MM.1S (cell line): ENCODE data around the gene PI4KA.
"Not testable (repeated sequence)": the region's sequence is repeated elsewhere in the genome, so short reads cannot be mapped to it uniquely, and the experiment has no call there.

Experiments used
- DNase-seq: peaks from one replicate; pipeline ENCODE4 v3.0.0-alpha.2; 2015
- H2AFZ ChIP-seq: fragments of 300-600 bp; sonication (generic); 2 replicates; pipeline ENCODE4 v1.6.0; 2016; ENCODE audit warnings: antibody characterized with exemption, low read length
- H3F3A ChIP-seq: fragments of 300-600 bp; sonication (generic); 2 replicates; pipeline ENCODE4 v1.6.1; 2016; ENCODE audit warnings: mild to moderate bottlenecking, antibody characterized with exemption, low read length, moderate library complexity, mixed read lengths; ENCODE audit not compliant: insufficient read depth
- H3K27ac ChIP-seq: fragments of 300-600 bp; sonication (generic); 2 replicates; pipeline ENCODE4 v1.5.1; 2016; ENCODE audit warnings: mild to moderate bottlenecking, low read length
- H3K27me3 ChIP-seq: fragments of 300-600 bp; sonication (generic); replicated peaks from 2 replicates; pipeline ENCODE4 v1.6.0; 2016; ENCODE audit warnings: low read length; ENCODE audit not compliant: insufficient read depth
- H3K36me3 ChIP-seq: fragments of 300-600 bp; sonication (generic); replicated peaks from 2 replicates; pipeline ENCODE4 v1.6.1; 2016; ENCODE audit warnings: mild to moderate bottlenecking, low read length, mixed read lengths; ENCODE audit not compliant: insufficient read depth
- H3K4me1 ChIP-seq: fragments of 300-600 bp; sonication (generic); 2 replicates; pipeline ENCODE4 v1.6.1; 2016; ENCODE audit warnings: low read length, mixed read lengths
- H3K4me2 ChIP-seq: fragments of 300-600 bp; sonication (generic); 2 replicates; pipeline ENCODE4 v1.6.0; 2016; ENCODE audit warnings: low read depth, low read length
- H3K4me3 ChIP-seq: fragments of 300-600 bp; sonication (generic); 2 replicates; pipeline ENCODE4 v1.5.1; 2016; ENCODE audit warnings: low read length, mixed read lengths
- H3K79me2 ChIP-seq: fragments of 300-600 bp; sonication (generic); 2 replicates; pipeline ENCODE4 v1.6.1; 2016; ENCODE audit warnings: mixed run types, low read length, mixed read lengths
- H3K9ac ChIP-seq: fragments of 300-600 bp; sonication (generic); 2 replicates; pipeline ENCODE4 v1.6.1; 2016; ENCODE audit warnings: low read length, mixed read lengths
- H3K9me2 ChIP-seq: fragments of 300-600 bp; sonication (generic); replicated peaks from 2 replicates; pipeline ENCODE4 v1.6.1; 2016; ENCODE audit warnings: mild to moderate bottlenecking, low read length, mixed read lengths; ENCODE audit not compliant: insufficient read depth
- H3K9me3 ChIP-seq: fragments of 300-600 bp; sonication (generic); replicated peaks from 2 replicates; pipeline ENCODE4 v1.6.1; 2016; ENCODE audit warnings: mild to moderate bottlenecking, low read length, mixed read lengths; ENCODE audit not compliant: insufficient read depth
- H4K20me1 ChIP-seq: fragments of 300-600 bp; sonication (generic); 2 replicates; pipeline ENCODE4 v1.6.1; 2016; ENCODE audit warnings: mild to moderate bottlenecking, low read length, moderate library complexity, mixed read lengths; ENCODE audit not compliant: insufficient read depth
- CTCF ChIP-seq: fragments of 300-600 bp; sonication (generic); IDR thresholded peaks from 2 replicates; pipeline ENCODE4 v1.5.1; 2016; ENCODE audit warnings: antibody characterized with exemption, low read length, mixed read lengths
- EZH2 ChIP-seq: fragments of 300-600 bp; sonication (generic); optimal IDR thresholded peaks from 2 replicates; pipeline ENCODE3; 2017; ENCODE audit warnings: low read depth, mild to moderate bottlenecking, antibody characterized with exemption, low read length, mixed read lengths
- EZH2phosphoT487 ChIP-seq: fragments of 300-600 bp; sonication (generic); IDR thresholded peaks from 2 replicates; pipeline ENCODE4 v1.6.1; 2018; ENCODE audit warnings: antibody characterized with exemption, low read length

PI4KA gene

DNA sequence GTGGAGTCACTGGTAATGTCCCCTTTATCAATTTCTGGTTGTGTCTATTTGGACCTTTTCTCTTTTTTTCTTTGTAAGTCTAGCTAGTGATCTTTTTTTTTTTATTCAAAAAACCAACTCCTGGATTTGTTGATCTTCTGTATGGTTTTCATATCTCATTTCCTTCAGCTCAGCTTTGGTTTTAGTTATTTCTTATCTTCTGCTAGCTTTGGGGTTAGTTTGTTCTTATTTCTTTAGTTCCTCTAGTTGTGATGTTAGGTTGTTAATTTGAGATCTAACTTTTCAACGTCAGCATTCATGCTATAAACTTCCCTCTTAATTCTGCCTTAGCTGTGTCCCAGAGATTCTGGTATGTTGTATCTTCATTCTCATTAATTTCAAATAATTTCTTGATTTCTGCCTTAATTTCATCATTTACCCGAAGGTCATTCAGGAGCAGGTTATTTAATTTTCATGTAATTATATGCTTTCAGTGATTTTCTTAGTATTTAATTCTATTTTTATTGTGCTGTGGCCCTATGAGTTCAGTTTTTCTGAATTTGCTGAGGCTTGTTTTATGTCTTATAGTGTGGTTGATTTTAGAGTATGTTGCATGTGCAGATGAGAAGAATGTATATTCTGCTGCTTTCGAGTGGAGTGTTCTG, 29.0 kb downstream of the PI4KA start:
- H3K9ac ChIP-seq = no peak overlapping the region

GRCh38 chr22:20826373-20827152, 32.0 kb downstream of the PI4KA start:
- H3K79me2 ChIP-seq, H3K9me3 ChIP-seq, H3K27ac ChIP-seq, H3K36me3 ChIP-seq, H3K4me2 ChIP-seq, DNase-seq, H3K4me3 ChIP-seq, H3K4me1 ChIP-seq, H3K27me3 ChIP-seq, H2AFZ ChIP-seq, H3K9me2 ChIP-seq, H4K20me1 ChIP-seq, H3F3A ChIP-seq, H3K9ac ChIP-seq: not testable (repeated sequence)

More for the DNA sequence above, 29.0 kb downstream of the PI4KA start:
- Histone ChIP-seq H3K27ac (no peak overlapping the region), H3F3A (no peaks in the 10 kb centered on the region), H3K9me3 (no peaks in the 10 kb centered on the region), H3K4me3 (no peak overlapping the region), H3K9me2 (no peaks in the 10 kb centered on the region), H4K20me1 (no peaks in the 10 kb centered on the region), H3K4me1 (no peaks in the 10 kb centered on the region), H3K27me3 (no peaks in the 10 kb centered on the region), H2AFZ (no peak overlapping the region), H3K79me2 (0 out of 2 replicates have a peak, but pooled peaks cover 3% of the 10 kb centered on the region), H3K36me3 (no peaks in the 10 kb centered on the region), H3K4me2 (no peak overlapping the region)
- no peak for TF ChIP-seq EZH2
- TF ChIP-seq CTCF = no peak
- no peak for TF ChIP-seq EZH2phosphoT487
- no peak for DNase-seq

- Histone ChIP-seq H3K4me1 (no peaks in the 10 kb centered on the region), H3K27ac (no peak overlapping the region), H3K36me3 (no peaks in the 10 kb centered on the region; the same call in 1 of the 2 replicates)
Measured at GRCh38 chr22:20825624-20826023, 33.0 kb downstream of the PI4KA start.

GRCh38 chr22:20825216-20825615, 33.4 kb downstream of the PI4KA start:
- H4K20me1 ChIP-seq, H3K9me3 ChIP-seq, H3K9ac ChIP-seq, H3F3A ChIP-seq, H3K36me3 ChIP-seq, H3K4me2 ChIP-seq, H3K9me2 ChIP-seq, H2AFZ ChIP-seq, H3K4me3 ChIP-seq, H3K27me3 ChIP-seq, DNase-seq, H3K4me1 ChIP-seq, H3K79me2 ChIP-seq, H3K27ac ChIP-seq: not testable (repeated sequence)

More at GRCh38 chr22:20825624-20826023, 33.0 kb downstream of the PI4KA start:
- DNase-seq = no peak
- Histone ChIP-seq H3K27me3 (no peaks in the 10 kb centered on the region), H3K4me2 (no peak overlapping the region), H3K9ac (no peak overlapping the region), H3F3A (no peaks in the 10 kb centered on the region), H3K9me3 (no peaks in the 10 kb centered on the region), H3K9me2 (no peaks in the 10 kb centered on the region), H3K79me2 (no peaks in the 10 kb centered on the region), H2AFZ (no peak overlapping the region), H3K4me3 (no peak overlapping the region), H4K20me1 (no peaks in the 10 kb centered on the region)
- no peak for TF ChIP-seq EZH2phosphoT487
- no peak for TF ChIP-seq EZH2
- no peak for TF ChIP-seq CTCF
